ENCODE results near the gene ROR1. TPM values are rescaled to one million over a fixed set of nuclear protein-coding genes. Genes with fewer than 3 reads are reported as not detected.

Gene ROR1
- polyA plus RNA-seq, 1 of the 3 experiments (the other 2 are of a cell fraction): 4.0 TPM

GRCh38 chr1:64124704-64125440 is 351.1 kb downstream of the ROR1 start:
- TF ChIP-seq REST (IDR thresholded peaks at IDR 0.05; ENCODE audit: low read depth, low read length) (no peak), FOXJ3 (CRISPR knock-in tag; IDR thresholded peaks at IDR 0.05) (no peak), IRF3 (IDR thresholded peaks at IDR 0.05; ENCODE audit: low read depth, low read length) (no peak), USF2 (IDR thresholded peaks at IDR 0.05; ENCODE audit: borderline replicate concordance, low read depth, low read length) (no peak), RXRA (IDR thresholded peaks at IDR 0.05; ENCODE audit: borderline replicate concordance, low read depth) (no peak), SMC3 (IDR thresholded peaks at IDR 0.05; ENCODE audit: low read depth, low read length) (no peak), RAD21 (IDR thresholded peaks at IDR 0.05; ENCODE audit: low read length) (no peak)
- Histone ChIP-seq H3K9ac (no peak overlapping the region), H3K27me3 (ENCODE audit: insufficient read depth) (no peaks in the 10 kb centered on the region), H3K4me2 (no peak overlapping the region), H4K20me1 (ENCODE audit: insufficient read depth) (no peaks in the 10 kb centered on the region), H3K36me3 (replicated peaks in 1 of 2; ENCODE audit: control insufficient read depth in 1 of 2, insufficient read depth in 2 of 2, low read length in 1 of 2) (no peaks in the 10 kb centered on the region), H2AFZ (ENCODE audit: low read depth) (no peak overlapping the region), H3K9me2 (no peaks in the 10 kb centered on the region), H3K9me3 (no peaks in the 10 kb centered on the region), H3K4me1 (ENCODE audit: control insufficient read depth in 1 of 2, insufficient read depth in 2 of 2, low read depth in 1 of 2, low read length in 1 of 2) (peaks cover 0 to 3% of the 10 kb centered on the region in 2 experiments; a peak in 1 of 4 replicates), H3K4me3 (ENCODE audit: low read depth in 2 of 2, low read length in 1 of 2) (no peak overlapping the region), H3K27ac (ENCODE audit: low read depth in 2 of 2, low read length in 1 of 2) (peak overlapping the region in 1 of 2 experiments; percentile 22; a peak in 2 of 4 replicates), H3K79me2 (ENCODE audit: insufficient read depth) (no peaks in the 10 kb centered on the region), H3F3A (replicated peaks; ENCODE audit: insufficient read depth) (no peaks in the 10 kb centered on the region)
- ChIA-PET CTCF (interaction anchor here (0.6 to 1.0 kb wide), 2 partner anchors 10 to 122 kb away, joined by 4 to 5 read pairs; no protein-coding TSS in a partner anchor), POLR2A (no interaction called here)
- no peak for DNase-seq
- WGBS (ENCODE audit: low lambda C conversion rate): 77% methylated on average over 7 of the region's 7 CpGs

GRCh38 chr1:64126581-64126980 is 352.8 kb downstream of the ROR1 start:
- no peak overlapping the region for H3K9ac ChIP-seq
- H3F3A ChIP-seq (replicated peaks; ENCODE audit: insufficient read depth): no peaks in the 10 kb centered on the region
- no peaks in the 10 kb centered on the region for H3K79me2 ChIP-seq (ENCODE audit: insufficient read depth)
- ChIA-PET CTCF (interaction anchor here (1.4 kb wide), 1 partner anchor 11 kb away, joined by 4 read pairs; no protein-coding TSS in a partner anchor), POLR2A (no interaction called here)
- H3K9me2 ChIP-seq: no peaks in the 10 kb centered on the region
- peaks cover 0 to 3% of the 10 kb centered on the region in 2 experiments; a peak in 1 of 4 replicates for H3K4me1 ChIP-seq (ENCODE audit: control insufficient read depth in 1 of 2, insufficient read depth in 2 of 2, low read depth in 1 of 2, low read length in 1 of 2)
- H3K4me2 ChIP-seq: no peak overlapping the region
- H3K9me3 ChIP-seq: no peaks in the 10 kb centered on the region
- H4K20me1 ChIP-seq (ENCODE audit: insufficient read depth): no peaks in the 10 kb centered on the region
- no peak overlapping the region; a peak in 1 of 4 replicates for H3K27ac ChIP-seq (ENCODE audit: low read depth in 2 of 2, low read length in 1 of 2)
- DNase-seq: no peak
- H3K4me3 ChIP-seq (ENCODE audit: low read depth in 2 of 2, low read length in 1 of 2): no peak overlapping the region
- H3K27me3 ChIP-seq (ENCODE audit: insufficient read depth): no peaks in the 10 kb centered on the region
- no peaks in the 10 kb centered on the region for H3K36me3 ChIP-seq (replicated peaks in 1 of 2; ENCODE audit: control insufficient read depth in 1 of 2, insufficient read depth in 2 of 2, low read length in 1 of 2)
- WGBS (ENCODE audit: low lambda C conversion rate): 70% methylated on average over 1 of the region's 1 CpG
- no peak overlapping the region for H2AFZ ChIP-seq (ENCODE audit: low read depth)
- TF ChIP-seq NRF1 (IDR thresholded peaks at IDR 0.05; ENCODE audit: low read depth, low read length) (no peak), RFX5 (IDR thresholded peaks at IDR 0.05; ENCODE audit: low read length) (no peak), EP300 (IDR thresholded peaks at IDR 0.05; ENCODE audit: borderline replicate concordance in 1 of 2, low read depth in 1 of 2, low read length in 1 of 2) (no peak), PBX3 (IDR thresholded peaks at IDR 0.05) (no peak), YY1 (IDR thresholded peaks at IDR 0.05; ENCODE audit: low read depth) (no peak), ELF1 (IDR thresholded peaks at IDR 0.05) (no peak), FOSL2 (IDR thresholded peaks at IDR 0.05; ENCODE audit: borderline replicate concordance, low read depth) (no peak), FOXJ3 (CRISPR knock-in tag; IDR thresholded peaks at IDR 0.05) (no peak), MEF2A (IDR thresholded peaks at IDR 0.05; ENCODE audit: borderline replicate concordance, low read depth) (no peak), RCOR1 (IDR thresholded peaks at IDR 0.05; ENCODE audit: low read length) (no peak), TEAD4 (IDR thresholded peaks at IDR 0.05; ENCODE audit: borderline replicate concordance, insufficient read depth) (no peak), MXI1 (IDR thresholded peaks at IDR 0.05; ENCODE audit: low read depth, low read length) (no peak)
